Muscle of arm (tissue), 12 donors: Measurements from ENCODE around the gene MARCHF10. TPM values are rescaled to one million over a fixed set of nuclear protein-coding genes. Genes with fewer than 3 reads are reported as not detected.

Experiments
- DNase-seq: peaks from one replicate; pipeline ENCODE4 v3.0.0-alpha.2; 2013
- polyA plus RNA-seq, 12 donors: library from polyadenylated mRNA; unstranded; fragments of 120-200 nt; gene quantifications; one replicate each; pipeline ENCODE4 v1.2.1, GENCODE V29; 2013; ENCODE audit not compliant: insufficient read length in 12 of 12

The MARCHF10 gene
- polyA plus RNA-seq, 12 donors: 0.15 to 0.92 (median 0.47) TPM; not detected in 2

DNA sequence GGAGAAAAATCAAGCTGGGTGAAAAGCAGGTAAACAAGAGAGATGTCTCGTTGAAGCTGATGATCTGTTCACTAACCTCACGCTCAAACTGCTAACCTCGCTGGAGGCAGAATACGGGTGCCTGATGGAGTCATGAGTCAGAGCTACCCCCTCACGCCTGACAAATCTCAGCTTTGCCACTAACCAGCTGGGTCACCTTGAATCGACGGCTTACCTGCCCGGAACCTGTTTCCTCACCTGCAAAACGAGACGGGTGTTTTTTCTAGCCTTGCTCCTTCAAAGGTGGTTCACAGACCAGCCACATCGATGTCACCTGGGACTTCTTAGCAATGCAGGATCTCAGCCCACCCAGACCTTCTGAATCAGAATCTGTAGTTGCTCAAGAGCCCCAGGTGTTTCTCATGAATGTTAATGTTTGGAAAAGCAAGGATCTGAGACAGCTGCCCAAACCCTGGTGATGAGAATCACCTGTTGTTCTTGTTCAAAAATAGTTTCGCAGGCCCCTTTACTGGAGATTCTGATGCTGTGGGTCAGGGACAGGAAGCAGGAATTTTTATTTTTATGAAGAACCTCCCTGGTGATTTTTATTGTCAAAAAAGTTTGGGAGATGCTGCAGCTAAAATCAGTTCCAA is 56.9 kb downstream of the MARCHF10 start:
- DNase-seq: no peak

GRCh38 chr17:62750631-62751051 is 57.5 kb downstream of the MARCHF10 start:
- peak; percentile 49 for DNase-seq

- DNase-seq: no peak
Observed at GRCh38 chr17:62749926-62750325, 58.2 kb downstream of the MARCHF10 start.

GRCh38 chr17:62746941-62747340 is 61.2 kb downstream of the MARCHF10 start:
- no peak for DNase-seq

DNA sequence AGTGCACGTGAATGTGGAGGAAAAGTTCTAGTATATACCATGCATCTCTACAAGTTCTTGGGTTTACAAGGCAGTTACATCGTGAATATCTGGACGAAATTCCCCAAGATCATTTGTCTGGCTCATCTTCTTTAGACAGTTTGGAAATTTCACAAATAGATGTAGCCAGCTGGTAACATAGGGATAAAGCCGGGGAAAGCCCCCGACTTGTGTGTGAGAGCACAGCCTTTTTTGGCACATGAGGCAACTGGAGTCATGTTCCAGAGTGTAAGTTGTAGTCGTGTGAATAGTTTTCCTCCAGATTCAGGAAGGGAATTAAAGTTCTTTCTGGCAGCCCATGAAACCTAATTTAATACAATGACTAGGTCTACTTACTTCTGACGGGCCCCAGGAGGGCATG is 62.3 kb downstream of the MARCHF10 start:
- DNase-seq: peak; percentile 56

DNA sequence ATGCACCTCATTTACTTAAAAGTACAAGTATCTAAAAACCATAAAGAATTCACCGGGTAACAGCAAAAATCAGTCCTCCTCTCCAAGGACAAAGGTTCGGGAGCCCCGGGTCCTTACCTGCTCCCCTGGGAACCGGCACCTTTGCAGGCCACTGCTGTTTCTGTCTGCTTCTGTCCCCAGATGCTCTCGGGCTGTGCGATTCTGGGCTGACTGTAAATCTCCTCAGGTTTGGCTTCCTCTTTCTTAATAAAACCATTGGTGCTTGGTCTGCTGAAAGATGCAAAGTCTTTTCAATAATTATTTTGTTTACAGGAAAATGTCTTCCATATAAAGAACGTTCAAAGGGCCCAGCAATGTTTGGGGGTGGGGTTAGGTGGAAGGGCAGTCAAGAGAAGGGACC is 63.9 kb downstream of the MARCHF10 start:
- no peak for DNase-seq

DNA sequence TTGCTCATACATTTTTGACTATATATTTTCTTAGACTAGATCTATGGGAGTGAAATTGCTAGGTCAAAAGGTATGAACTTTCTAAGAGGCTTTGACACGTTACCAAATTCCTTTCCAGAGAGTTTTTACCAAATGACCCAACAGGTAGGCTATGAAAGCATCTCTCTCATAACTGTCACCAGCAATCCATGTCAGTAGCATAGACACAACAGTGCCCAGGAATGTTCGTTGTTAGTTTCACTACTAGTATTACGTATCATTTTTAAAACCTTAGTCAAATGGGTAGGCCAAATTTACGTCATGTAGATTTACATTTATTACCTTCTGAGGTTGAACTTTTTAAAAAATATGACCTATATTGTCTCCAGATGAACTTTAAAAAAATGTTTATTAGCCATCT is 66.8 kb downstream of the MARCHF10 start:
- DNase-seq: no peak

DNA sequence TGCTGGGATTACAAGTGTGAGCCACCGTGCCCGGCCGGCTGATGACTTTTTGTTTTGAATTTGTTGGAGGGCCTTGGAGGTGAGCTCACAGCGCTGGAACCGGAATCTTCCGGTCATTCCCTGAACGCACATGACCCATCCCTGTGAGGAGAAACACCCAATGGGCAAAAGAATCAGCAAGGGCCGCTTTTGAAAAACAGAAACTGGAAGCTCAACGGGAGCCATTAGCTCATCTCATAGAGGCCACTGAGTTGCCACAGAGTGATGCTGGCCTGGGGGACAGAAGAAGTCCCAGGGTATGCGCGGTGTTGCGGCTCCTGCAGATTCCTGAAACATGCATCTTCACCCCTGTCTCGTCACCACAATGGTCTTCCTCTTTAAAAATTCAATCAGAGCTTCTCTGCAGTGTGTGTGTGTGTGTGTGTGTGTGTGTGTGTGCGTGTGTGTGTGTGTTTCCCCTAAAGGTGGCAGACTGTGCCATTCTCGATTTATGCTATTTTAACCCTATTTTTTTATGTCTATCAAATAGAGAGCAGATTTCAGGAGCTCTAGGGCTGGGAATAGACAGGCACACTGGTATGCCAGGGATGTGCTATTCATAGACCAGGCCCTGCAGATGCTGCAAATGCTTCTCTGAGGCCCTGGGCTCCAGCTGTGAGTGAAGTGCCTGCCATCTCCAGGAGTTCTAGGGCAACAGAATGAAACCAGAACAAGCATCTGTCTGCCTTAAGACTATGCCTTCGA is 68.3 kb downstream of the MARCHF10 start:
- no peak for DNase-seq

- DNase-seq: no peak
Observed at GRCh38 chr17:62738281-62738680, 69.8 kb downstream of the MARCHF10 start.

DNA sequence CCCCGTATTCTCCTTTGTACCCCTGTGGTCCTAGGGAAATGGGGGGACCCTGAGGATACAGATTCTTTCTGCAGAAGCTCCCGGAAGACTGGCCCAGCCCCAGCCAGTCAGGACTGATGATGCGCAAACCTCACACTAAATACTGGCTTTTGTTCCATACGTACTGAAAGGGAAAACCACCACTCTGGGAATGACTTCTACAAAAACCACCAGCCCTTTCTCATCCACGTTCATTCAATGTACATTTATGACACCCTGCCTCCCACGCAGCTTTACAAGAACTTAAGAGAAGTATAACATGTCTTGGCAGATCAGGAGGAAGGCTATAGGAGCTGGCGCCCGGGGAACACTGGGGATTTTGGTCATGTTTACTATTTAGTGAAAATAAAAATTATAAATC is 70.6 kb downstream of the MARCHF10 start:
- no peak for DNase-seq

DNA sequence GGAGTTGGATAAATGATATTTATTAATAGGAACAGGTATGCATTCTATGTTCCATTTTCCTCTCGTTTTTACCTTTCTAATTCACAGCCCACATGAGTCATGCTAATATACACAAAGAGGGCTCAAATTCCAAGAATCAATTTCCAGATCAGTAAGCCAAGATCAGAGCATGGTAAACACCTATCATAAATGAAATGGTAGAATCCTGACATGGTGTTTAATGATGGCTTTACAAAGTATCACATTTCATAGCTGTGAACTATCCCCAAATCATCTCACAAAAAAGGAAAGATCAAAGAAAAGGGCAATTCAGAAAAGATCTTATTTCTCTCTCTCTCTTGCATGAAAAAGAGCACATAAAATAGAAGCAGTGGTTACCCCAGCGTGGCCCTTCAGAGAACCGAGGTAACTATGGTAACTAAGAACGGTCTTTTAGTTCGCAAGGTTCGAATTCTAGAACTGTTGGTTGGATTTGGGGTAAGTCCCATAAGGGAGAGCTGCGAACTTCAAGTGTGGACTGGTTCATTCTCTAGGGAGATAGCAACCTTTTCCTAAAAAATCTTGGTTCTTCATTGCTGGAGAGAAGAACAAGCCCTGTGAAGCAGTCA is 73.0 kb downstream of the MARCHF10 start:
- no peak for DNase-seq

DNA sequence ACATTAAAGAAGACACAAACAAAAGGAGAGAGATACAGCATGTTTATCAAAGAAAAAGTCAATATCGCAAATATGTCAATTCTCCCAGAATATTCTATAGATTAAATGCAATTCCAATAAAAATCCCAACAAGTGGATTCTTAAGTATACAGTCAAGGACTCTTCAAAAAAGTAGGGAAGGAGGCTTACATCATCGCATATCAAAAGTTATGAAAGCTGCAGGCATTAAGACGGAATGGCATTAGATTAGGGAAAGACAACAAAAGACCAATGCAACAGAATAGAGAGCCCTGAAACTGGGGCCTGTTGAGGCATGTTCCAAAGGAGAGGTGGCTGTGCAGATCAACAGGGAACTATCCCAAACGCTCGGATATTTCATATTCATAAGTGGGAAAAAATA is 76.0 kb downstream of the MARCHF10 start:
- DNase-seq: no peak

GRCh38 chr17:62727916-62728672 is 80.0 kb downstream of the MARCHF10 start:
- no peak for DNase-seq

DNA sequence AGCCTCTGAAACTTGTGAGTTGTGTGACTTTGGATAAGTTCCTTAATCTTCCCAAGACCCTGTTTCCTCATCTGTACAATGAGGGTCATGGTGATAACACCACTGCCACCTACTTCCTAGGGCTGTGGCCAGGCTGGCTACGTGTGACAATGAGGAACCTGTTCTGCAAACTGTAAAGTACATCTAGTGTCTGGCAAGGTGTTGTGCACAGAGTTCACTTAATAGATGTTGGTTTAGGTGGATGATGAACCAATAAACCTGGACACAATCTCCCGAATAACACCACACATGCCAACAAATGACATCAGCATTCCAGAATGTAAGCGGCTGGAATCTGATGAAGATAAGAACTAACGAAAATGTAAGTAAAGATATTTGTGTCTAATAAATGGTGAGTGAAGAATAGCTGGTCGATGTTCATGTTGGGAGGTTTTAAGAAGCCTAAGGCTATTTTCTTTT is 82.3 kb downstream of the MARCHF10 start:
- no peak for DNase-seq

DNA sequence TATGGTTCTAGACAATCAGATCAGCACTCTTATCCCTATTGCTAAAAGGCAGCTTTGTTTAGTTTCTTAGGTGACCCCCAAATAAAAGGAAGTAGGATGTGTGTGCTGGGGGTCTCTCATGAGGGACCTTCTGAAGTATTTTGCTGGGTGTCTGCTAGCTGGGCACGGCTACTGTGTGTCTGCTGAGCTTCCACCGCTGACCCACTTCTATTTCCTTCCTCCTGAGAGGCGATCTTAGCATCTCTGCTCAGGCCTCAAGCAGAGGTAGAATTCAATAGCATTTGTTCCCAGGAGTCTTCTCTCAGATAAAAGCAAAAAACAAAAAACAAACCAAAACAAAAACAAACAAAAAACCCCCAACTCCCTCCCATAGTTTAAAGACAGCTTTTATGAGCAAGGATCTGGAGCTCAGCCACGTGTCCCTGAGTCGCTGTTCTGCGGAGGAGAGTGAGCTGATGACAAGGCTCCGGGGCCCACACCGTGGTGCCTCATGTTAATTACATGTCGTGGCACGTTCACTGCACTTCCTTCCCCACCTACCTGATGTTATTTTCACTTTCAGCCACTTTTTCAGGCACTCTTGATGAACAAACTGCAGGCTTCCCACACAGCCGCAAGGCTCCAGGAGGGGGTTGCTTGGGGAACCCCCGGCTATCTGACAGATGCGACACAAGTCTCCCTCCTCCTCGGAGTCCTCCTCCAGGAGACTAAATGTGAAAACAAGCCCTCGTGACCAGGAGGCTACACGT is 83.5 kb downstream of the MARCHF10 start:
- no peak for DNase-seq

- no peak for DNase-seq
Observed at GRCh38 chr17:62723842-62724241, 84.3 kb downstream of the MARCHF10 start.

- DNase-seq: no peak
Observed at GRCh38 chr17:62722625-62723024, 85.5 kb downstream of the MARCHF10 start.

DNA sequence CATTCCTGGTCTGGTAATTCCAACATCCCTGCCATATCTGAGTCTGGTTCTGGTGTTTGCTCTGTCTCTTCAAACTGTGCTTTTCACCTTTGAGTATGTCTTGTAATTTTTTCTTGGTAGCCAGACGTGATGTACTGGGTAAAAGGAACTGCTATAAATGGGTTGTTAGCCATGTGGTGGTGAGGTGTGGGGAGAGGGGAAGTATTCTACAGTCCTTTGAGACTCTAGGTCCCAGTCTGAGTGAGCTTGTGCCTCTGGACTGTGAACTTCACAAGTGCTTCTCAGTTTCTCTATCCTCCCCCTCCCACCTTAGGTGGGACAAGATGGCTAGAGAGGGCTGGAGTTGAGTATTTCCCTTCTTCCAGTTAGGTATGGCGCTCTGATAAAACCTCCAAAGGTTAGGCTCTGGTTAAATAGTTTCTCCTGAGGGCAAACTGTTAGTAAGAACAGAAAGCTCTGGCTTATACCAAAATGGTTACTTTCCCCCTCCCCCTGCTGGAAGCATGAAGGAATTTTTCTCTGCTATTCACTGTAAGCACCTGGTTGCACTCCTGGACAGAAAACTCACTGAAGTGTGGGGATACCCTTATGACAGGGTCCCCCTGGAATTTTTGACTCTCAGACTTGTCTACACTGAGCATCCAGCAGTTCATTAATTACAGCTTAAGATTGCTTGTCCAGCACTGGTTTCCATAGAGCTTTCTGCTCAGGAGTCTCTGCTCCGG is 87.8 kb downstream of the MARCHF10 start:
- no peak for DNase-seq

DNA sequence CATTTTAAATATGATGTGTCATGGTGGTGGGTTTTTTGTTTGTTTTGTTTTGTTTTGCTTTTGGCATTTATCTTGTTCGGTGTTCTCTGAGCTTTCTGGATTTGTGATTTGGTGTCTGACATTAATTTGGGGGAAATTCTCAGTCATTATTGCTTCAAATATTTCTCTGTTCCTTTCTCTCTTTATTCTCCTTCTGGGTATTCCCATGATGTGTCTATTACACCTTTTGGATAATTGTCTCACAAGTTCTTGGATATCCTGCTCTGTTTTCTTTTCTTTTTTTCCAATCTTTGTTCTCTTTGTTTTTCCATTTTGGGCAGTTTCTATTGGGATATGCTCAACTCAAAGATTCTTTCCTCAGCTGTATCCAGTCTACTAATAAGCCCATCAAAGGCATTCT is 88.5 kb downstream of the MARCHF10 start:
- no peak for DNase-seq

DNA sequence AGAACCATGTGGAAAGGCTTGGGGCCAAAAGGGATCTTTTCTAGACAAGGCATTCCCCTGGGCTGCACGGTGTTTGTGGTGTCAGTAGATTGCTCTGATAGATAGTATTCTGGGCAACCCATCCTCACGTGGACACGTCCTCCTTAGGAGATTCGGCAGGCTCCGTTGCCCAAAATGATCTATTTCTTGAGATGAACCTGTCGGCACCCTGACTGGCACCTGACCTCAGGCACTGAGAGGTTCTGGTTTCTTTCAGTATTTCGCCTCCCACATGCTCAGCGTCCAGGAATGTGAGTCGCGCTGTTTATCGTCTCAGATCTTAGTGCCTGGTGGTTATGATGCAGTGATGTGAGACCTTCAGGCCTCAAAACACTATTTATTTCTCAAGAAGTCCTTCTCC is 89.7 kb downstream of the MARCHF10 start:
- no peak for DNase-seq

- no peak for DNase-seq
Observed at GRCh38 chr17:62717889-62718288, 90.2 kb downstream of the MARCHF10 start.
